Panc1 (cell line): ENCODE data around the gene KIF12.

Source experiments
- SIN3A ChIP-seq: IDR thresholded peaks from 2 replicates; pipeline ENCODE4 v1.6.1; 2012; ENCODE audit warnings: low read depth, mild to moderate bottlenecking, low read length, moderate library complexity, borderline replicate concordance; ENCODE audit not compliant: insufficient read depth
- TF ChIP-seq, protein P1 (sequence below): fragments of 450-650 bp; IDR thresholded peaks from 2 replicates; pipeline ENCODE4 v1.5.1; 2017; ENCODE audit warnings: mild to moderate bottlenecking

- TF ChIP-seq, protein P1, sequence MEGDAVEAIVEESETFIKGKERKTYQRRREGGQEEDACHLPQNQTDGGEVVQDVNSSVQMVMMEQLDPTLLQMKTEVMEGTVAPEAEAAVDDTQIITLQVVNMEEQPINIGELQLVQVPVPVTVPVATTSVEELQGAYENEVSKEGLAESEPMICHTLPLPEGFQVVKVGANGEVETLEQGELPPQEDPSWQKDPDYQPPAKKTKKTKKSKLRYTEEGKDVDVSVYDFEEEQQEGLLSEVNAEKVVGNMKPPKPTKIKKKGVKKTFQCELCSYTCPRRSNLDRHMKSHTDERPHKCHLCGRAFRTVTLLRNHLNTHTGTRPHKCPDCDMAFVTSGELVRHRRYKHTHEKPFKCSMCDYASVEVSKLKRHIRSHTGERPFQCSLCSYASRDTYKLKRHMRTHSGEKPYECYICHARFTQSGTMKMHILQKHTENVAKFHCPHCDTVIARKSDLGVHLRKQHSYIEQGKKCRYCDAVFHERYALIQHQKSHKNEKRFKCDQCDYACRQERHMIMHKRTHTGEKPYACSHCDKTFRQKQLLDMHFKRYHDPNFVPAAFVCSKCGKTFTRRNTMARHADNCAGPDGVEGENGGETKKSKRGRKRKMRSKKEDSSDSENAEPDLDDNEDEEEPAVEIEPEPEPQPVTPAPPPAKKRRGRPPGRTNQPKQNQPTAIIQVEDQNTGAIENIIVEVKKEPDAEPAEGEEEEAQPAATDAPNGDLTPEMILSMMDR, result no peak
- TF ChIP-seq SIN3A, result no peak
These were observed 49.5 kb downstream of the KIF12 start for GRCh38 chr9:114049441-114050225.
